Liver (tissue), 9 donors: ENCODE data around the gene DMRT1. TPM values are rescaled to one million over a fixed set of nuclear protein-coding genes. Genes with fewer than 3 reads are reported as not detected.

ENCODE experiments used
- DNase-seq: peaks from one replicate; pipeline ENCODE4 v3.0.0-alpha.2; 2017; ENCODE audit warnings: low spot score
- H3K27ac ChIP-seq, 2 donors: one replicate each; pipeline ENCODE4 v1.7.0; 2013; ENCODE audit warnings: inconsistent platforms in 2 of 2, low read length in 2 of 2, control low read depth in 1 of 2, low read depth in 1 of 2, mild to moderate bottlenecking in 1 of 2
- H3K27me3 ChIP-seq, 4 donors: one replicate each; pipeline versions ENCODE4 v1.6.1 to v1.7.0; 2013; ENCODE audit warnings: low read length in 3 of 4, inconsistent platforms in 1 of 4, mild to moderate bottlenecking in 1 of 4, moderate library complexity in 1 of 4; ENCODE audit not compliant: control insufficient read depth in 4 of 4, insufficient read depth in 4 of 4
- H3K36me3 ChIP-seq, 4 donors: one replicate each; pipeline versions ENCODE4 v1.6.1 to v1.7.0; 2013; ENCODE audit warnings: low read length in 3 of 4, mild to moderate bottlenecking in 3 of 4, low read depth in 1 of 4, moderate library complexity in 1 of 4; ENCODE audit not compliant: control insufficient read depth in 4 of 4, insufficient read depth in 3 of 4
- H3K4me1 ChIP-seq, 4 donors: one replicate each; pipeline versions ENCODE4 v1.6.1 to v1.7.0; 2013; ENCODE audit warnings: low read length in 3 of 4, mild to moderate bottlenecking in 3 of 4, moderate library complexity in 1 of 4; ENCODE audit not compliant: control insufficient read depth in 4 of 4, insufficient read depth in 4 of 4
- H3K4me3 ChIP-seq, 3 donors: one replicate each; pipeline versions ENCODE4 v1.6.1 to v1.7.0; 2013; ENCODE audit warnings: low read length in 3 of 3, control low read depth in 1 of 3, low read depth in 1 of 3, mild to moderate bottlenecking in 1 of 3
- H3K9ac ChIP-seq, 2 donors: one replicate each; pipeline ENCODE4 v1.7.0; 2013; ENCODE audit warnings: low read length in 2 of 2, mild to moderate bottlenecking in 2 of 2, moderate library complexity in 2 of 2, control low read depth in 1 of 2, low read depth in 1 of 2
- H3K9me3 ChIP-seq, 4 donors: one replicate each; pipeline versions ENCODE4 v1.6.1 to v1.7.0; 2013; ENCODE audit warnings: low read length in 3 of 4; ENCODE audit not compliant: control insufficient read depth in 4 of 4
- EGR1 ChIP-seq, 2 donors: IDR thresholded peaks; 2 replicates each; pipeline ENCODE4 v1.6.1; 2016 to 2018; ENCODE audit warnings: antibody characterized with exemption in 2 of 2, low read depth in 2 of 2
- FOXA1 ChIP-seq: IDR thresholded peaks from 2 replicates; pipeline ENCODE4 v1.6.1; 2016; ENCODE audit warnings: antibody characterized with exemption
- FOXA2 ChIP-seq: IDR thresholded peaks from 2 replicates; pipeline ENCODE4 v1.6.1; 2016; ENCODE audit warnings: antibody characterized with exemption
- GABPA ChIP-seq, 2 donors: IDR thresholded peaks in 1 of 2; conservative IDR thresholded peaks in 1 of 2; 2 replicates each; pipeline ENCODE4 v1.6.1; 2016; ENCODE audit warnings: antibody characterized with exemption in 2 of 2, mild to moderate bottlenecking in 1 of 2, moderate library complexity in 1 of 2
- HNF4A ChIP-seq, 2 donors: conservative IDR thresholded peaks; 2 replicates each; pipeline ENCODE4 v1.6.1; 2016; ENCODE audit warnings: antibody characterized with exemption in 2 of 2, mild to moderate bottlenecking in 2 of 2
- HNF4G ChIP-seq: IDR thresholded peaks from 2 replicates; pipeline ENCODE4 v1.6.1; 2016; ENCODE audit warnings: antibody characterized with exemption
- JUND ChIP-seq, 2 donors: IDR thresholded peaks; 2 replicates each; pipeline ENCODE4 v1.6.1; 2016; ENCODE audit warnings: antibody characterized with exemption in 2 of 2
- NR2F2 ChIP-seq: IDR thresholded peaks from 2 replicates; pipeline ENCODE4 v1.6.1; 2016; ENCODE audit warnings: antibody characterized with exemption
- RAD21 ChIP-seq, 2 donors: IDR thresholded peaks; 2 replicates each; pipeline ENCODE4 v1.6.1; 2016; ENCODE audit warnings: antibody characterized with exemption in 2 of 2, mild to moderate bottlenecking in 2 of 2
- RXRA ChIP-seq, 2 donors: IDR thresholded peaks; 2 replicates each; pipeline ENCODE4 v1.6.1; 2017 to 2018; ENCODE audit warnings: antibody characterized with exemption in 2 of 2, mild to moderate bottlenecking in 1 of 2
- SP1 ChIP-seq: IDR thresholded peaks from 2 replicates; pipeline ENCODE4 v1.6.1; 2018; ENCODE audit warnings: antibody characterized with exemption, mild to moderate bottlenecking
- TAF1 ChIP-seq: conservative IDR thresholded peaks from 2 replicates; pipeline ENCODE4 v1.6.1; 2016; ENCODE audit warnings: antibody characterized with exemption, mild to moderate bottlenecking
- YY1 ChIP-seq: IDR thresholded peaks from 2 replicates; pipeline ENCODE4 v1.6.1; 2016; ENCODE audit warnings: antibody characterized with exemption, mild to moderate bottlenecking
- WGBS: extraction: QIAGEN DNeasy Blood & Tissue Kit; methylation state at CpG from one replicate; pipeline ENCODE4 v1.1.7; 2013; 5-methylcytosine and 5-hydroxymethylcytosine counted together
- polyA plus RNA-seq, 2 donors: library from polyadenylated mRNA; stranded (reverse) in 1 of 2; unstranded in 1 of 2; fragments of 200-250 nt in 1 of 2; fragments of >200 nt in 1 of 2; fragmentation: Nextera tagmentation in 1 of 2; extraction: Ambion mirVana in 1 of 2; gene quantifications; one replicate each; pipeline versions ENCODE4 v1.2.1 to v1.2.3, GENCODE V29; 2013 to 2015
- total RNA-seq, 2 donors: library from RNA; depleted of rRNA; stranded (reverse); fragments of >200 nt; gene quantifications; one replicate each; pipeline ENCODE4 v1.2.3, GENCODE V29; 2014
- TF ChIP-seq, protein P1 (sequence below): IDR thresholded peaks from 2 replicates; pipeline ENCODE4 v1.6.1; 2016; ENCODE audit warnings: antibody characterized with exemption
- TF ChIP-seq, protein P2 (sequence below): fragments of 150-350 bp; IDR thresholded peaks from 2 replicates; pipeline ENCODE4 v1.5.1; 2017; ENCODE audit warnings: improper control_type of control experiment, low read depth, low read length; ENCODE audit not compliant: missing input control
- TF ChIP-seq, protein P3 (sequence below): IDR thresholded peaks from 2 replicates; pipeline ENCODE4 v1.6.1; 2016; ENCODE audit warnings: antibody characterized with exemption
- TF ChIP-seq, protein P4 (sequence below): IDR thresholded peaks from 2 replicates; pipeline ENCODE4 v1.6.1; 2016; ENCODE audit warnings: antibody characterized with exemption, mild to moderate bottlenecking
- TF ChIP-seq, protein P5 (sequence below): IDR thresholded peaks from 2 replicates; pipeline ENCODE4 v1.6.1; 2016; ENCODE audit warnings: antibody characterized with exemption
- donor health status: healthy.
- donor health status: healthy.
- donor health status: healthy.
- donor health status: healthy.
- donor health status: healthy.

DMRT1 gene
- total and polyA plus RNA-seq, 4 donors = not detected

DNA sequence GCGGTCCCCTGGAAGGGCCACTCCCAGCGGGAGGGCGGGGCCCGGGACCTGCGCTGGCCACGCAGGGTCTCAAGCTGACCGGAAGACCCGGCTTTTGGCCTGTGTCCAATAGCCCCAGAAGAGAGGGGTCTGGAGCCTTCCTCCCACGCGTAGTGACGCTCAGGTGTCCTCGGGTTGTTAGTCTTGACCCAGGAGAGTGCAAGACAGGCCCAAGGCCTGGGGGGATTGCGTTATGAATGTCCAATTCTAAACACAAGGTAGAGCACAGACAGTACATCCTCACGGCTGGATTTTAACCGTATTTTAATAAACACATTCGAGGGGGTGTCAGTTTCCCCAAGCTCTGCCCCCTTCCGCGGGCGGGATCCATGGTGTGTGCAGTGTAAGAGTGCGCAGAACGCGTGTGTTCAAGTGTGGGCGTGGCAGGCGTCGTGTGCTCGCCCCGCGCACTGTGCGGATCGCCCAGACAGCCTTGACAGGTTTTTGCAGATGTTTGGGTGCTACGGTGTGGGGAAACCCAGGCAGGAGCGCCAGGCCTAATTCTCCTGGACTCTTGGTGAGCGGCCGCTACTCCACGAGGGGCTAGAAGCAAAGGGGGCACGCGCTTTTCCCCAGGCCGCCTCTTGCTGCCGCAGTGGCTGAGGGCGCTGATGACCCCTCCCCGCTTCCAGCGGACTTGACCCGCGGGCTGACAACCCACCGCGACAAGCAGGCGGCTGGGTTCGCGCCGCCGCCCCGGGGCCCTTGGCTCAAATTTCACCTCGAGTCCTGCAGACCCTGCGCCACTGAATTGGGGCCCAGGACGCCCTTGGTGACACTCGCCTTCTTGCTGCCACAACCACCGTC lies 128.9 kb downstream of the DMRT1 start:
- TF ChIP-seq, protein P1, sequence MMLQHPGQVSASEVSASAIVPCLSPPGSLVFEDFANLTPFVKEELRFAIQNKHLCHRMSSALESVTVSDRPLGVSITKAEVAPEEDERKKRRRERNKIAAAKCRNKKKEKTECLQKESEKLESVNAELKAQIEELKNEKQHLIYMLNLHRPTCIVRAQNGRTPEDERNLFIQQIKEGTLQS = no peak
- TF ChIP-seq HNF4A (conservative IDR thresholded peaks at IDR 0.05) = no peak
- TF ChIP-seq YY1 = no peak
- no peak for TF ChIP-seq HNF4G
- TF ChIP-seq, protein P2, sequence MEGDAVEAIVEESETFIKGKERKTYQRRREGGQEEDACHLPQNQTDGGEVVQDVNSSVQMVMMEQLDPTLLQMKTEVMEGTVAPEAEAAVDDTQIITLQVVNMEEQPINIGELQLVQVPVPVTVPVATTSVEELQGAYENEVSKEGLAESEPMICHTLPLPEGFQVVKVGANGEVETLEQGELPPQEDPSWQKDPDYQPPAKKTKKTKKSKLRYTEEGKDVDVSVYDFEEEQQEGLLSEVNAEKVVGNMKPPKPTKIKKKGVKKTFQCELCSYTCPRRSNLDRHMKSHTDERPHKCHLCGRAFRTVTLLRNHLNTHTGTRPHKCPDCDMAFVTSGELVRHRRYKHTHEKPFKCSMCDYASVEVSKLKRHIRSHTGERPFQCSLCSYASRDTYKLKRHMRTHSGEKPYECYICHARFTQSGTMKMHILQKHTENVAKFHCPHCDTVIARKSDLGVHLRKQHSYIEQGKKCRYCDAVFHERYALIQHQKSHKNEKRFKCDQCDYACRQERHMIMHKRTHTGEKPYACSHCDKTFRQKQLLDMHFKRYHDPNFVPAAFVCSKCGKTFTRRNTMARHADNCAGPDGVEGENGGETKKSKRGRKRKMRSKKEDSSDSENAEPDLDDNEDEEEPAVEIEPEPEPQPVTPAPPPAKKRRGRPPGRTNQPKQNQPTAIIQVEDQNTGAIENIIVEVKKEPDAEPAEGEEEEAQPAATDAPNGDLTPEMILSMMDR = no peak
- TF ChIP-seq, protein P3, sequence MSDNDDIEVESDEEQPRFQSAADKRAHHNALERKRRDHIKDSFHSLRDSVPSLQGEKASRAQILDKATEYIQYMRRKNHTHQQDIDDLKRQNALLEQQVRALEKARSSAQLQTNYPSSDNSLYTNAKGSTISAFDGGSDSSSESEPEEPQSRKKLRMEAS = no peak
- TF ChIP-seq TAF1 = no peak
- no peak for TF ChIP-seq JUND (IDR thresholded peaks at IDR 0.05)
- no peak for TF ChIP-seq FOXA2
- no peak for TF ChIP-seq EGR1 (IDR thresholded peaks at IDR 0.05; ENCODE audit: low read depth in 2 of 2)
- TF ChIP-seq NR2F2 = no peak
- TF ChIP-seq RAD21 (IDR thresholded peaks at IDR 0.05) = no peak
- TF ChIP-seq, protein P4, sequence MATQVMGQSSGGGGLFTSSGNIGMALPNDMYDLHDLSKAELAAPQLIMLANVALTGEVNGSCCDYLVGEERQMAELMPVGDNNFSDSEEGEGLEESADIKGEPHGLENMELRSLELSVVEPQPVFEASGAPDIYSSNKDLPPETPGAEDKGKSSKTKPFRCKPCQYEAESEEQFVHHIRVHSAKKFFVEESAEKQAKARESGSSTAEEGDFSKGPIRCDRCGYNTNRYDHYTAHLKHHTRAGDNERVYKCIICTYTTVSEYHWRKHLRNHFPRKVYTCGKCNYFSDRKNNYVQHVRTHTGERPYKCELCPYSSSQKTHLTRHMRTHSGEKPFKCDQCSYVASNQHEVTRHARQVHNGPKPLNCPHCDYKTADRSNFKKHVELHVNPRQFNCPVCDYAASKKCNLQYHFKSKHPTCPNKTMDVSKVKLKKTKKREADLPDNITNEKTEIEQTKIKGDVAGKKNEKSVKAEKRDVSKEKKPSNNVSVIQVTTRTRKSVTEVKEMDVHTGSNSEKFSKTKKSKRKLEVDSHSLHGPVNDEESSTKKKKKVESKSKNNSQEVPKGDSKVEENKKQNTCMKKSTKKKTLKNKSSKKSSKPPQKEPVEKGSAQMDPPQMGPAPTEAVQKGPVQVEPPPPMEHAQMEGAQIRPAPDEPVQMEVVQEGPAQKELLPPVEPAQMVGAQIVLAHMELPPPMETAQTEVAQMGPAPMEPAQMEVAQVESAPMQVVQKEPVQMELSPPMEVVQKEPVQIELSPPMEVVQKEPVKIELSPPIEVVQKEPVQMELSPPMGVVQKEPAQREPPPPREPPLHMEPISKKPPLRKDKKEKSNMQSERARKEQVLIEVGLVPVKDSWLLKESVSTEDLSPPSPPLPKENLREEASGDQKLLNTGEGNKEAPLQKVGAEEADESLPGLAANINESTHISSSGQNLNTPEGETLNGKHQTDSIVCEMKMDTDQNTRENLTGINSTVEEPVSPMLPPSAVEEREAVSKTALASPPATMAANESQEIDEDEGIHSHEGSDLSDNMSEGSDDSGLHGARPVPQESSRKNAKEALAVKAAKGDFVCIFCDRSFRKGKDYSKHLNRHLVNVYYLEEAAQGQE = no peak
- no peak for TF ChIP-seq RXRA (IDR thresholded peaks at IDR 0.05)
- TF ChIP-seq GABPA (IDR thresholded peaks at IDR 0.05 in 1 of 2, conservative IDR thresholded peaks at IDR 0.05 in 1 of 2) = no peak
- no peak for TF ChIP-seq FOXA1
- Histone ChIP-seq H3K9me3 (peaks cover 0 to 4% (median 0%) of the 10 kb centered on the region in 4 donors), H3K9ac (no peak overlapping the region), H3K27me3 (peaks cover 10 to 35% (median 23%) of the 10 kb centered on the region in 4 donors), H3K27ac (no peak overlapping the region), H3K4me3 (no peak overlapping the region), H3K4me1 (peaks cover 7 to 18% (median 16%) of the 10 kb centered on the region in 4 donors), H3K36me3 (no peaks in the 10 kb centered on the region)
- no peak for DNase-seq
- WGBS = 8% methylated on average over 57 of the region's 57 CpGs

DNA sequence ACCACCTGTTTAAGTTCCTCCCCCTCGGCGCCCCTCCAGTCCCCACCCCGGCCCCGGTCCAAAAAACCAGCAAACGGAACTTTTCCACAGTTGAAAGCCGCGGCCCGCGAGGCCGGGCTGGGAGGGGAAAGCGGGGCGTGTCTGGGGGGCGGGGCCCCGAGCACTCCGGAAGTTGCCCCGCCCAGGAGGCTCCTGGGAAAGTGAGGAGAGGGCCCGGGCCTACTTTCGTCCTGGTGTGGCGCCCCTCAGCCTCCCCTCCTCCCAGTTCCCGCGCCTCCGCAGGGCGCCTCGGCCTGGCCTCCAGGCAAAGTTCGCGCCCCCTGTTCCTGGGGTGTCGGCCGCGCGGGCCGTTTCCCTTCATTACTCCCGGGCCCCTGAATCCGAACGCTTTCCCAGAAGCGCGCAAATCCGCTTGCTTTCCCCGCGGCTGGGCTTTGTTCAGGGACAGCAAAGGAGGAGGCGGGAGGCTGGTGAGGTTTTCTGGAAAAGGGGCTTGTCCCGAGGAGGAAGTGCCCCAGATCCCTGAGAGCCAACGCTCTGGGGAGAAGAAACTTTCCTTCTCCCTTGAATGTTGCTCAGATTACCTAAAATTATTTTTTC lies 130.5 kb downstream of the DMRT1 start:
- Histone ChIP-seq H3K9ac (no peak overlapping the region), H3K4me1 (peaks cover 7 to 26% (median 21%) of the 10 kb centered on the region in 4 donors), H3K36me3 (no peaks in the 10 kb centered on the region), H3K9me3 (peaks cover 0 to 4% (median 0%) of the 10 kb centered on the region in 4 donors), H3K27me3 (peaks cover 9 to 39% (median 25%) of the 10 kb centered on the region in 4 donors), H3K27ac (no peak overlapping the region), H3K4me3 (peak overlapping the region in 1 of 3 donors; percentile 44)
- 5% methylated on average over 42 of the region's 42 CpGs for WGBS
- DNase-seq = no peak
- TF ChIP-seq YY1 (no peak), RAD21 (IDR thresholded peaks at IDR 0.05) (no peak), GABPA (IDR thresholded peaks at IDR 0.05 in 1 of 2, conservative IDR thresholded peaks at IDR 0.05 in 1 of 2) (no peak), FOXA1 (no peak), RXRA (IDR thresholded peaks at IDR 0.05) (no peak), SP1 (no peak), HNF4G (no peak), JUND (IDR thresholded peaks at IDR 0.05) (no peak), EGR1 (IDR thresholded peaks at IDR 0.05; ENCODE audit: low read depth in 2 of 2) (no peak), FOXA2 (no peak), NR2F2 (no peak)
- TF ChIP-seq, protein P1 = no peak
- TF ChIP-seq, protein P5, sequence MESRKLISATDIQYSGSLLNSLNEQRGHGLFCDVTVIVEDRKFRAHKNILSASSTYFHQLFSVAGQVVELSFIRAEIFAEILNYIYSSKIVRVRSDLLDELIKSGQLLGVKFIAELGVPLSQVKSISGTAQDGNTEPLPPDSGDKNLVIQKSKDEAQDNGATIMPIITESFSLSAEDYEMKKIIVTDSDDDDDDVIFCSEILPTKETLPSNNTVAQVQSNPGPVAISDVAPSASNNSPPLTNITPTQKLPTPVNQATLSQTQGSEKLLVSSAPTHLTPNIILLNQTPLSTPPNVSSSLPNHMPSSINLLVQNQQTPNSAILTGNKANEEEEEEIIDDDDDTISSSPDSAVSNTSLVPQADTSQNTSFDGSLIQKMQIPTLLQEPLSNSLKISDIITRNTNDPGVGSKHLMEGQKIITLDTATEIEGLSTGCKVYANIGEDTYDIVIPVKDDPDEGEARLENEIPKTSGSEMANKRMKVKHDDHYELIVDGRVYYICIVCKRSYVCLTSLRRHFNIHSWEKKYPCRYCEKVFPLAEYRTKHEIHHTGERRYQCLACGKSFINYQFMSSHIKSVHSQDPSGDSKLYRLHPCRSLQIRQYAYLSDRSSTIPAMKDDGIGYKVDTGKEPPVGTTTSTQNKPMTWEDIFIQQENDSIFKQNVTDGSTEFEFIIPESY = no peak
- TF ChIP-seq, protein P3 = no peak
